GM19324 (cell line): ENCODE measurements around the gene PLCH1.

Source experiments
- ATAC-seq: cut with Tn5 transposase; IDR thresholded peaks from one replicate; pipeline ENCODE4 v1.9.1; 2021; ENCODE audit warnings: mild to moderate bottlenecking, moderate library complexity; ENCODE audit not compliant: unreplicated experiment, low FRiP score

The PLCH1 gene

GRCh38 chr3:155560135-155560534 is 184.7 kb downstream of the PLCH1 start:
- no peak for ATAC-seq

GRCh38 chr3:155556531-155556930 is 188.3 kb downstream of the PLCH1 start:
- ATAC-seq, result no peak

GRCh38 chr3:155555479-155556060 is 189.3 kb downstream of the PLCH1 start:
- ATAC-seq, result peak; percentile 14

GRCh38 chr3:155554777-155555451 is 190.0 kb downstream of the PLCH1 start:
- ATAC-seq, result peak; percentile 75

- peak; percentile 37 for ATAC-seq
Measured at GRCh38 chr3:155553780-155554179, 191.1 kb downstream of the PLCH1 start.

GRCh38 chr3:155553326-155553725 is 191.5 kb downstream of the PLCH1 start:
- no peak for ATAC-seq

- ATAC-seq, result no peak
Measured at GRCh38 chr3:155550391-155550790, 194.5 kb downstream of the PLCH1 start.

- peak; percentile 88 for ATAC-seq
Measured at GRCh38 chr3:155549087-155549486, 195.8 kb downstream of the PLCH1 start.

- ATAC-seq, result no peak
Measured at GRCh38 chr3:155548195-155548594, 196.7 kb downstream of the PLCH1 start.

GRCh38 chr3:155535098-155535497 is 209.8 kb downstream of the PLCH1 start:
- ATAC-seq, result no peak

- ATAC-seq, result no peak
Measured at GRCh38 chr3:155528579-155528978, 216.3 kb downstream of the PLCH1 start.

GRCh38 chr3:155525324-155525833 is 219.5 kb downstream of the PLCH1 start:
- ATAC-seq, result no peak

- no peak for ATAC-seq
Measured at GRCh38 chr3:155520463-155520862, 224.4 kb downstream of the PLCH1 start.

GRCh38 chr3:155519078-155519477 is 225.8 kb downstream of the PLCH1 start:
- no peak for ATAC-seq

GRCh38 chr3:155517903-155518302 is 227.0 kb downstream of the PLCH1 start:
- no peak for ATAC-seq

GRCh38 chr3:155516439-155516838 is 228.4 kb downstream of the PLCH1 start:
- ATAC-seq, result no peak

GRCh38 chr3:155512867-155513261 is 232.0 kb downstream of the PLCH1 start:
- ATAC-seq, result no peak

GRCh38 chr3:155512175-155512866 is 232.6 kb downstream of the PLCH1 start:
- no peak for ATAC-seq

- ATAC-seq, result no peak
Measured at GRCh38 chr3:155504682-155505081, 240.2 kb downstream of the PLCH1 start.

- no peak for ATAC-seq
Measured at GRCh38 chr3:155502630-155503029, 242.2 kb downstream of the PLCH1 start.

GRCh38 chr3:155500194-155500818 is 244.6 kb downstream of the PLCH1 start:
- no peak for ATAC-seq
